HG02623 (cell line): ENCODE data around the gene TTC23.
A peak's percentile ranks its signal among the peaks of the same experiment; 100 is the strongest.
"Not testable (repeated sequence)": the region's sequence is repeated elsewhere in the genome, so short reads cannot be mapped to it uniquely, and the experiment has no call there.

ENCODE experiments used
- ATAC-seq: cut with Tn5 transposase; IDR thresholded peaks from one replicate; pipeline ENCODE4 v1.9.1; 2021; ENCODE audit warnings: moderate library complexity; ENCODE audit not compliant: unreplicated experiment

The TTC23 gene

GRCh38 chr15:99201408-99202175, 47.8 kb downstream of the TTC23 start:
- ATAC-seq: no peak

GRCh38 chr15:99197856-99198255, 51.5 kb downstream of the TTC23 start:
- no peak for ATAC-seq

GRCh38 chr15:99192181-99192580, 57.2 kb downstream of the TTC23 start:
- not testable (repeated sequence) for ATAC-seq

GRCh38 chr15:99187936-99188335, 61.4 kb downstream of the TTC23 start:
- ATAC-seq: no peak

DNA sequence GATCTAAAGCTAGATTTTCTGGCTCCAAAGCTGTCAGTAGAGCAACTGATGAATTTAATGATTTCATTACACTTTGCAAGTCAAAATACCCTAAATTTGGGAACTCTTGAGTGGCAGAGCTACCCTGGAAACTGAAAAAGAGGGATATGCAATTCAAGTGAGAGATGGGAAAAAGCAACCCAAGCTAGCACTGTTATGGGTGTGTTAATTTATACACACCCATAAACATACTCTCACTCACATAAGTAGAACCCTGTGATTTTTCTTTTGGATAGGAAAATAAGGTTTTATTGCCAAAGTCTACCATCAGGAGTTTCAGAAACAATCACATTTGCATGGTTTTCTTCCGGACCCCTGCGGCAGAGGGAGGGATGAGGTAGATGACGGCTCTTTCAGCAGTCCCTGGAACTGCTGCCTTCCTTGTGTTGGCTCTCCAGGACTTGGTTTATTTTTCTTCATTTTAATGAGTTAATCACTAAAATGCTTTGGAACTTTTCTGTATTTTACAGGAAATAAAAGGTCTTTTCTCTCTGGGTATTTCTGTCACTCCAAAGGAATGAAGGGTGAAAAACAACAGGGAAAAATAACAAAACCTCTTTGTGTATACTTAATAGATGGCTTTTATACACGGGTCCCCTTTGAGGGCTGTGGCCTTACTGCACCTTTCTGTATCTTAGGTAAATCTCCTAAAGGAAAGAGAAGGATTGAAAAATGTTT, 63.8 kb downstream of the TTC23 start:
- no peak for ATAC-seq

DNA sequence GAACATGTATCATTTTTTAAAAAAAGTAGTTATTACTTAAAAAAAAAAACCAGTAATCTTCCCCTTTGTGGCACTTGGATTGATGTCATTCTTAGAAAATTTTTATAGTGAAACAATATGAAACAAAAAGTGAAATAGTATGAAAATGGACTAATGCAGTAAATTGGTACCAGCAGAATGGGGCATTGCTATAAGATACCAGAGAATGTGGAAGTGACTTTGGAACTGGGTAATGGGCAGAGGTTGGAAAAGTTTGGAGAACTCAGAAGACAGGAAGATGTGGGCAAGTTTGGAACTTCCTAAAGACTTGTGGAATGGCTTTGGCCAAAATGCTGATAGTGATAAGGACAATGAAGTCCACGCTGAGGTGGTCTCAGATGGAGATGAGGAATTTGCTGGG, 66.6 kb downstream of the TTC23 start:
- no peak for ATAC-seq

GRCh38 chr15:99181545-99181971, 67.8 kb downstream of the TTC23 start:
- ATAC-seq: no peak

- ATAC-seq: no peak
Measured at GRCh38 chr15:99180964-99181306, 68.4 kb downstream of the TTC23 start.

- ATAC-seq: no peak
Measured at GRCh38 chr15:99180086-99180963, 69.1 kb downstream of the TTC23 start.

DNA sequence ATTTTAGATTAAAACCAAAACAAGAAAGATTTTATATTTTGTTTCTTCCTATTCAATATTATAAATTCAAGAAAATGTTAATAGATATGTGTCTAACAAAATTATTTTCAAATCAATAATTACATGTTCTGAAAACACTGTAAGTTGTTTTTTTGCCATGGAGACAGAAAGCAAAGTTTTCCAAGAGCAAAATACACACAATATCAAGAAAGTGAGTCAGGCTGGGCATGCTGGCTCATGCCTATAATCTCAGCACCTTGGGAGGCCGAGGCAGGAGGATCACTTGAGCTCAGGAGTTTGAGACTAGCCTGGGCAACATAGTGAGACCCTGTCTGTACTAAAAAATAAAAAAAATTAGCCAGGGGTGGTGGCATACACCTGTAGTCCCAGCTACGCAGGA, 71.7 kb downstream of the TTC23 start:
- ATAC-seq: no peak

DNA sequence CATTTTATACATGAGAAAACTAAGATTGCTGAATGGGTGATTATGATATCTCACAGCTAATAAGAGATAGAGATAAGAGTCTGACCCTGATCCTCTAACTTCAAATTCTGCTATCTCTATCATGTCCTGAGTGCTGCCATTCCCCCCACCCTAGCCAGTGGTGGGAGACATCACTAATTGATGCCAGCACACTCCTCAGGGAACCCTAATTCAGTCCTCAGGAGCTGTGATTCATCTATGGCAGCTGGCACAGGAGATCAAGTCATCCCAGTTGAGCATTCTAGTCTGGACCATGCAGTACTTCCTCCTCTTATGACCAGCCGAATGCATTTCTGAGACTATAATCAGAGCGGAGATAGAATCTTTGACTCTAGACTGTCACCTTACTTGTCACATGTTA, 72.6 kb downstream of the TTC23 start:
- no peak for ATAC-seq

DNA sequence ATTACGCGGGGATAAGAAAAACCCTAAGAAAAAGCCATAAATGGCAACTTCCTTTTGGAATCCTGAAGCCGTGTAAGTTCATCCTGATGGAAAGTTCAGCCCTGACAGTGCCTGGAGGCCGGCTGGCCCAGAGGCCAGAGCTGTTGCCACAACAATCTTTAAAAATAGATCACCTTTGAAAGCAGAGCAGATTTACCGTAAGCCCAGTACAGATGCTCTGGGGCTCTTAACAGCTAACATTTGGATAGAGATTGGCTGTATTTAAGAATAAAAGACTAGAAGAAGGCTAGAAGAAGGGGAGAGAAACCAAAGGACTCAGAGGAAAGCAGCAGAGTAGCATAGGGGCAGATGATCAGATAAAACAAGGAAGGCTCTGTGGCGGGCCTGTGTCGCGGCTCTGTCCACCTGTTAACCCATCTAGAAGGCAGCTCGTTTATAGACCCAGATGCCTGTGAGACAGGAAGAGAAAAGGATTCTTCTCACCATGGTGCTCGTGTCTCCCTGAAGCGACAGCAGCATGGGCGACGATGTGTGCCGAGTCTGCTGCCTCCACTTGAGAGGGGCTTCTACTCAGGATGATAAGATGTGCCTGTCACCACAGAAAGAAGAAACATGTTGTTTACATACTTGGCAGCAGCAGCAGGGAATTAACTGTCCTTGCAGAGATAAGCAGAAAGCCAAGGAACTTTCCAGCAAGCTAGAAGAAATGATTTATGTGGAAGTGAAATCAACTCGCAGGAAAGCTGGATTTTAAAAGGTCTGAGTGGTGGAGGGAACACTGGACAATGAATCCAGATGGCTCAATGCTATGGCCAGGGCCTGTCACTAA, 74.6 kb downstream of the TTC23 start:
- no peak for ATAC-seq

DNA sequence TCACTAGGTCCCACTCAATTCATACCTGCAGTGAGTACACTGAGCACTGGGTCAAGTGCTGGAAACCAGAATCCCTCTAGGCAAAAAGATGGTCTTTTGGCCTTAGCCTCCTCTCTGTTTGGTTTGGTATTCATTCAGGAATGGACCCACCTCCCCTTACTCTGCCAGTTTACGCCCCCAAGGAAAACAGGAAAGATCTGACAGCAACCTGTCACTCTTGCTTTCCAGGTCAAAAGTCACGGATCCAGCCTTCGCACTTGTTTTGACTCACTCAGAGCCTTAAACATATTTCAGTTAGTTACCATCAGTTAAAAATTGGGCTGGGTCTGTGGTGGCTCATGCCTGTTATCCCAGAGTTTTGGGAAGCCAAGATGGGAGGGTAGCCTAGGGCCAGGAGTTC, 76.4 kb downstream of the TTC23 start:
- no peak for ATAC-seq

- no peak for ATAC-seq
Measured at GRCh38 chr15:99172171-99172570, 77.2 kb downstream of the TTC23 start.

DNA sequence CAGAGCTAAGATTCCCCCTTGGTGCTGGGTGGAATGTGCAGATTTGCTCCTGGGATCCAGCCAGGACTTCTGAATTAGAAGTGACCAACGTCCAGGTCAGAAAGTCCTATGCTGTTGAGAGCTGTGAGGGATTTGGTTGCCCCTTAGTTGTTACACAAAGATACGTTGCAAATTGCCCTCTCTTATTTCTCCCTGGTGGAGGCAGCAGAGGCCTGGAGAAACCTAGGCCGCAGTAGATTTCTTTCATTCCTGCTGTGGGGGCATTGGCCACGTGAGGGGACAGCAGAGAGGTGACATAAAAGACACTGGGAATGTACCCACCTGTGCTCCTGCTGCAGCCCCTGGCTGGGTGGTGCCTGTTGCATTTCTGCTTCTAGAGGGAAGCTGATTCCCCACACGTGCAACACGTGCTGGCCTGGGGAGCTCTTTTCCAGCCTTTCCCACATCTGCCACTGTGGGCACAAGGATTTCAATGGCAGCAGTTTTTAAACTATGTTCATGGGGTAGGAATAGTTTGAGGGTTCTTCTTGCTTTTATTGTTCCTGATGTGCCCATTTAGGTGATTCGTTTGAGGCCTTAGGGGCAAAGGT, 78.8 kb downstream of the TTC23 start:
- no peak for ATAC-seq

- ATAC-seq: no peak
Measured at GRCh38 chr15:99169769-99170311, 79.5 kb downstream of the TTC23 start.

- ATAC-seq: no peak
Measured at GRCh38 chr15:99168601-99169580, 80.5 kb downstream of the TTC23 start.

DNA sequence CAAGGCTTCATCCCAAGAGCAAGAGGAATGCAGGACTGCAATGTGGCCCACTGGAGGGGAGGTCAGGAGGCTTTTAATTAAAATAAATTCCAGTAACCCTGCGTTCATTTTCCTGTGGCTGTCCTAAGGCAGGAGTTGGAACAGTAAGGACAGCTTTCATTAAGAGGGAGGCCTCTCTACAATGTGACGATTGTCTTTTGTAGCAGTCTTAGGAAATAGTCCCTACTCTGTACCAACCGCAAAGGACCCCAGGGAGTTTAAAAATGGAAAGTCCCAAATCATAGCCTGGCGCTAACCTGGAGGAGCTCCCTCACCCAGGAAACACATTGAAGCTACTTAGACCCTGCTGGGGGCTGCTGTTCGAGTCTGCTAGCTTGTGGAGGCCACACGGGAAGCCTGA, 81.7 kb downstream of the TTC23 start:
- ATAC-seq: peak; percentile 47

GRCh38 chr15:99167201-99167600, 82.2 kb downstream of the TTC23 start:
- no peak for ATAC-seq
